ENCODE measurements around the gene UMAD1.

The UMAD1 gene

GRCh38 chr7:7912937-7913336, 272.4 kb downstream of the UMAD1 start (continued):
- TF ChIP-seq ZFP30 (CRISPR knock-in tag; IDR thresholded peaks at IDR 0.05) (no peak), BACH2 (CRISPR knock-in tag; IDR thresholded peaks at IDR 0.05; ENCODE audit: borderline replicate concordance) (no peak), TSHZ2 (CRISPR knock-in tag; IDR thresholded peaks at IDR 0.05) (no peak)

GRCh38 chr7:7913504-7913903, 273.0 kb downstream of the UMAD1 start:
- ATAC-seq, result no peak
- TF ChIP-seq ZNF565 (CRISPR knock-in tag; conservative IDR thresholded peaks at IDR 0.05; ENCODE audit: low read depth), result no peak
- no peak for TF ChIP-seq RARB (CRISPR knock-in tag; IDR thresholded peaks at IDR 0.05)
- TF ChIP-seq OSR1 (CRISPR knock-in tag; IDR thresholded peaks at IDR 0.05), result no peak
- TF ChIP-seq ZNF8 (CRISPR knock-in tag; IDR thresholded peaks at IDR 0.05), result no peak
- no peak for TF ChIP-seq ZFP30 (CRISPR knock-in tag; IDR thresholded peaks at IDR 0.05)
- TF ChIP-seq PATZ1 (CRISPR knock-in tag; IDR thresholded peaks at IDR 0.05; ENCODE audit: borderline replicate concordance), result no peak
- TF ChIP-seq GLIS3 (CRISPR knock-in tag; IDR thresholded peaks at IDR 0.05), result no peak
- TF ChIP-seq SNAI2 (CRISPR knock-in tag; IDR thresholded peaks at IDR 0.05), result no peak
- TF ChIP-seq ZFP3 (CRISPR knock-in tag; IDR thresholded peaks at IDR 0.05), result no peak
- TF ChIP-seq CSRNP3 (CRISPR knock-in tag; IDR thresholded peaks at IDR 0.05), result no peak
- TF ChIP-seq PPARA (CRISPR knock-in tag; IDR thresholded peaks at IDR 0.05; ENCODE audit: borderline replicate concordance), result no peak
- TF ChIP-seq ZNF70 (CRISPR knock-in tag; IDR thresholded peaks at IDR 0.05), result no peak

- ATAC-seq, result no peak
- TF ChIP-seq GLIS3 (CRISPR knock-in tag; IDR thresholded peaks at IDR 0.05) (no peak), RARB (CRISPR knock-in tag; IDR thresholded peaks at IDR 0.05) (no peak), ZFP30 (CRISPR knock-in tag; IDR thresholded peaks at IDR 0.05) (no peak), ZNF8 (CRISPR knock-in tag; IDR thresholded peaks at IDR 0.05) (no peak), ZNF70 (CRISPR knock-in tag; IDR thresholded peaks at IDR 0.05) (no peak), CSDC2 (CRISPR knock-in tag; IDR thresholded peaks at IDR 0.05) (no peak), POU6F1 (CRISPR knock-in tag; IDR thresholded peaks at IDR 0.05; ENCODE audit: borderline replicate concordance, low read depth) (no peak), OSR1 (CRISPR knock-in tag; IDR thresholded peaks at IDR 0.05) (no peak), TSHZ2 (CRISPR knock-in tag; IDR thresholded peaks at IDR 0.05) (no peak), PPARA (CRISPR knock-in tag; IDR thresholded peaks at IDR 0.05; ENCODE audit: borderline replicate concordance) (no peak)
Observed at GRCh38 chr7:7914547-7914946, 274.0 kb downstream of the UMAD1 start.

- ATAC-seq, result no peak
- TF ChIP-seq RARB (CRISPR knock-in tag; IDR thresholded peaks at IDR 0.05), result no peak
- no peak for TF ChIP-seq ESRRG (CRISPR knock-in tag; IDR thresholded peaks at IDR 0.05)
- TF ChIP-seq ISL1 (CRISPR knock-in tag; IDR thresholded peaks at IDR 0.05), result no peak
- no peak for TF ChIP-seq ZNF70 (CRISPR knock-in tag; IDR thresholded peaks at IDR 0.05)
- no peak for TF ChIP-seq ZNF8 (CRISPR knock-in tag; IDR thresholded peaks at IDR 0.05)
- TF ChIP-seq CREB5 (CRISPR knock-in tag; IDR thresholded peaks at IDR 0.05; ENCODE audit: low read depth), result no peak
- TF ChIP-seq CSRNP3 (CRISPR knock-in tag; IDR thresholded peaks at IDR 0.05), result no peak
Observed at GRCh38 chr7:7916064-7916463, 275.5 kb downstream of the UMAD1 start.

Data from SK-N-SH treated with all-trans-retinoic acid at 6 μM for 48 hours (cell line).